GM23338 (cell line): ENCODE results near the gene RIT1. TPM values are rescaled to one million over a fixed set of nuclear protein-coding genes. Genes with fewer than 3 reads are reported as not detected.

Experiments used
- ATAC-seq: fragments of 200-7000 bp; cut with Tn5 transposase; 3 replicates; pipeline ENCODE4 v1.9.1; 2020
- DNase-seq: peaks from one replicate; pipeline ENCODE4 v3.0.0-alpha.2; 2015; ENCODE audit warnings: low spot score
- H2AFZ ChIP-seq: fragments of 200-600 bp; sonication (generic); 2 replicates; pipeline ENCODE4 v1.8.0; 2016; ENCODE audit warnings: antibody characterized with exemption, mild to moderate bottlenecking, moderate library complexity
- H3F3A ChIP-seq: fragments of 200-600 bp; sonication (generic); replicated peaks from 2 replicates; pipeline ENCODE4 v1.8.0; 2017; ENCODE audit warnings: antibody characterized with exemption, mixed run types, low read depth
- H3K27ac ChIP-seq: fragments of 200-600 bp; sonication (generic); 2 replicates; pipeline ENCODE4 v1.6.1; 2016; ENCODE audit warnings: low read depth
- H3K27me3 ChIP-seq: fragments of 200-600 bp; sonication (generic); 2 replicates; pipeline ENCODE4 v1.8.0; 2016; ENCODE audit warnings: mild to moderate bottlenecking, mixed run types, moderate library complexity; ENCODE audit not compliant: insufficient read depth
- H3K36me3 ChIP-seq: fragments of 200-600 bp; sonication (generic); 2 replicates; pipeline ENCODE4 v1.8.0; 2016; ENCODE audit warnings: mild to moderate bottlenecking; ENCODE audit not compliant: insufficient read depth
- H3K4me1 ChIP-seq: fragments of 200-600 bp; sonication (generic); 2 replicates; pipeline ENCODE4 v1.8.0; 2016; ENCODE audit warnings: mild to moderate bottlenecking, moderate library complexity; ENCODE audit not compliant: insufficient read depth
- H3K4me2 ChIP-seq: fragments of 200-600 bp; sonication (generic); 2 replicates; pipeline ENCODE4 v1.7.1; 2017; ENCODE audit warnings: mixed run types
- H3K4me3 ChIP-seq: fragments of 200-600 bp; sonication (generic); 2 replicates; pipeline ENCODE4 v1.6.1; 2016; ENCODE audit warnings: mixed run types
- H3K79me2 ChIP-seq: fragments of 200-600 bp; sonication (generic); replicated peaks from 2 replicates; pipeline ENCODE4 v1.8.0; 2017; ENCODE audit warnings: mild to moderate bottlenecking; ENCODE audit not compliant: insufficient read depth
- H3K9me2 ChIP-seq: fragments of 200-600 bp; sonication (generic); 2 replicates; pipeline ENCODE4 v1.8.0; 2017; ENCODE audit not compliant: insufficient read depth
- H4K20me1 ChIP-seq: fragments of 200-600 bp; sonication (generic); replicated peaks from 2 replicates; pipeline ENCODE4 v1.8.0; 2017; ENCODE audit warnings: mild to moderate bottlenecking; ENCODE audit not compliant: insufficient read depth
- H3K27ac Mint-ChIP-seq: 2 replicates; pipeline ENCODE4 v1.8.0; 2020; ENCODE audit warnings: inconsistent platforms, mild to moderate bottlenecking, moderate library complexity, mixed read lengths
- H3K27me3 Mint-ChIP-seq: 3 replicates; pipeline ENCODE4 v1.8.0; 2022; ENCODE audit warnings: low read depth, mild to moderate bottlenecking, moderate library complexity, mixed read lengths, inconsistent platforms; ENCODE audit not compliant: insufficient read depth, poor library complexity
- H3K36me3 Mint-ChIP-seq: 3 replicates; pipeline ENCODE4 v1.8.0; 2021; ENCODE audit warnings: low read depth, mild to moderate bottlenecking, inconsistent platforms, moderate library complexity, mixed read lengths
- H3K4me1 Mint-ChIP-seq: 3 replicates; pipeline ENCODE4 v1.8.0; 2020; ENCODE audit warnings: mild to moderate bottlenecking, inconsistent platforms, mixed read lengths
- H3K4me3 Mint-ChIP-seq: 3 replicates; pipeline ENCODE4 v1.8.0; 2021; ENCODE audit warnings: moderate library complexity, mild to moderate bottlenecking, inconsistent platforms, mixed read lengths
- H3K9me3 Mint-ChIP-seq: 3 replicates; pipeline ENCODE4 v1.8.0; 2020; ENCODE audit warnings: moderate library complexity, mild to moderate bottlenecking, inconsistent platforms, mixed read lengths
- CREB1 ChIP-seq: fragments of 250-450 bp; sonication (Bioruptor Pico); IDR thresholded peaks from 2 replicates; pipeline ENCODE4 v1.5.0; 2020; ENCODE audit warnings: low read depth, mild to moderate bottlenecking, moderate library complexity
- CTCF ChIP-seq, 2 experiments: fragments of 200-600 bp in 1 of 2; sonication (generic) in 1 of 2; conservative IDR thresholded peaks; 2 replicates each; pipeline versions ENCODE4 v1.5.1 to v1.6.1; 2016 to 2017; ENCODE audit warnings: antibody characterized with exemption in 2 of 2, low read depth in 2 of 2, mild to moderate bottlenecking in 2 of 2, moderate library complexity in 1 of 2
- ETS1 ChIP-seq: IDR thresholded peaks from 2 replicates; pipeline ENCODE4 v1.6.1; 2016; ENCODE audit warnings: antibody characterized with exemption
- EZH2 ChIP-seq: fragments of 200-600 bp; sonication (generic); IDR thresholded peaks from one replicate; pipeline ENCODE4 v1.8.0; 2017; ENCODE audit warnings: antibody characterized with exemption, mild to moderate bottlenecking, low read depth; ENCODE audit not compliant: unreplicated experiment
- EZH2phosphoT487 ChIP-seq: fragments of 200-600 bp; sonication (generic); IDR thresholded peaks from one replicate; pipeline ENCODE4 v1.8.1; 2018; ENCODE audit warnings: antibody characterized with exemption; ENCODE audit not compliant: unreplicated experiment
- JUNB ChIP-seq: IDR thresholded peaks from one replicate; pipeline ENCODE4 v1.6.1; 2016; ENCODE audit warnings: antibody characterized with exemption; ENCODE audit not compliant: unreplicated experiment
- NANOG ChIP-seq: IDR thresholded peaks from 2 replicates; pipeline ENCODE4 v1.6.1; 2016; ENCODE audit warnings: antibody characterized with exemption, borderline replicate concordance
- POLR2AphosphoS5 ChIP-seq: IDR thresholded peaks from 2 replicates; pipeline ENCODE4 v1.6.1; 2016; ENCODE audit warnings: antibody characterized with exemption, low read depth
- REST ChIP-seq: IDR thresholded peaks from one replicate; pipeline ENCODE4 v1.6.1; 2018; ENCODE audit warnings: antibody characterized with exemption; ENCODE audit not compliant: unreplicated experiment
- STAT1 ChIP-seq: IDR thresholded peaks from one replicate; pipeline ENCODE4 v1.6.1; 2016; ENCODE audit warnings: antibody characterized with exemption; ENCODE audit not compliant: unreplicated experiment
- ZNF114 ChIP-seq: fragments of 250-450 bp; sonication (Bioruptor Pico); IDR thresholded peaks from 2 replicates; pipeline ENCODE4 v1.5.0; 2020; ENCODE audit warnings: mild to moderate bottlenecking, moderate library complexity
- ZNF331 ChIP-seq: fragments of 250-450 bp; sonication (Bioruptor Pico); IDR thresholded peaks from 2 replicates; pipeline ENCODE4 v1.5.0; 2020; ENCODE audit warnings: low read depth, mild to moderate bottlenecking, moderate library complexity
- polyA plus RNA-seq: library from polyadenylated mRNA; unstranded; fragments of >200 nt; fragmentation: Nextera tagmentation; extraction: Ambion mirVana; gene quantifications from 2 replicates; pipeline ENCODE4 v1.2.1, GENCODE V29; 2016
- total RNA-seq: library from RNA; depleted of rRNA; stranded (reverse); fragments of >200 nt; shearing (Covaris generic); gene quantifications from 2 replicates; pipeline ENCODE4 v1.2.3, GENCODE V29; 2014
- TF ChIP-seq, protein P1 (sequence below): fragments of 250-450 bp; sonication (Bioruptor Pico); IDR thresholded peaks from 2 replicates; pipeline ENCODE4 v1.5.0; 2020; ENCODE audit warnings: mild to moderate bottlenecking, moderate library complexity

Gene RIT1
- total and polyA plus RNA-seq, 2 experiments from 2014 or later = 21.5 to 24.4 TPM

DNA sequence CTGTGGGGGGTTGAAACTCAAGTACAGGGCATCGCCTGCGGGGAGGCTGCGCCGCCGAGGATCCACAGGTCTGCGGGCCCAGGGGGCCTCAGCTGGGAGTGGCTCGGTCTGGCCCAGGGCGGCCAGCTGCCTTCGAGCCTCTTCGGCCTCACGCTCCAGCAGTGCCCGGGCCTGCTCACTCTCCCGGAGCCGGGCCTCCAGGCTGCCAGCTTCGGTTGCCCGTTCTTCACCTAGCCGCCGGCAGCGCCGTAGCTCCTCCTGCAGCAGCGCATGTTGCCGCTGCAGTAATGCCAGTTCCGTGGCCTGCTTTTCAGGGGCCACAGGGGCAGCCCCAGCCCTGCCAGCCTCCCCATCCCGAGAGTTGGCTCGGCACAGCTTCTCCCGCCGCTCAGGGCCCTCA, 39.7 kb upstream of the RIT1 start:
- Histone ChIP-seq H3K36me3 (peaks cover 50% of the 10 kb centered on the region), H3K4me3 (no peak overlapping the region), H3F3A (peaks cover 10% of the 10 kb centered on the region; the same call in 1 of the 2 replicates), H2AFZ (no peak overlapping the region), H3K4me1 (peaks cover 14% of the 10 kb centered on the region), H3K9me2 (no peaks in the 10 kb centered on the region), H3K27me3 (no peaks in the 10 kb centered on the region), H3K79me2 (no peaks in the 10 kb centered on the region), H3K27ac (no peak overlapping the region), H4K20me1 (peaks cover 11% of the 10 kb centered on the region), H3K4me2 (no peak overlapping the region)
- H3K36me3 Mint-ChIP-seq = peaks cover 83% of the 10 kb centered on the region
- no peak for TF ChIP-seq EZH2phosphoT487
- no peak for TF ChIP-seq ZNF331 (CRISPR knock-in tag)
- no peak for TF ChIP-seq JUNB
- no peak for TF ChIP-seq CREB1 (CRISPR knock-in tag)
- no peak for TF ChIP-seq CTCF (conservative IDR thresholded peaks at IDR 0.05; ENCODE audit: low read depth in 2 of 2)
- TF ChIP-seq EZH2 = no peak
- TF ChIP-seq ETS1 = no peak
- no peak for TF ChIP-seq REST
- TF ChIP-seq ZNF114 (CRISPR knock-in tag) = no peak
- no peak for TF ChIP-seq STAT1
- no peak for TF ChIP-seq POLR2AphosphoS5
- TF ChIP-seq NANOG = no peak
- TF ChIP-seq, protein P1, sequence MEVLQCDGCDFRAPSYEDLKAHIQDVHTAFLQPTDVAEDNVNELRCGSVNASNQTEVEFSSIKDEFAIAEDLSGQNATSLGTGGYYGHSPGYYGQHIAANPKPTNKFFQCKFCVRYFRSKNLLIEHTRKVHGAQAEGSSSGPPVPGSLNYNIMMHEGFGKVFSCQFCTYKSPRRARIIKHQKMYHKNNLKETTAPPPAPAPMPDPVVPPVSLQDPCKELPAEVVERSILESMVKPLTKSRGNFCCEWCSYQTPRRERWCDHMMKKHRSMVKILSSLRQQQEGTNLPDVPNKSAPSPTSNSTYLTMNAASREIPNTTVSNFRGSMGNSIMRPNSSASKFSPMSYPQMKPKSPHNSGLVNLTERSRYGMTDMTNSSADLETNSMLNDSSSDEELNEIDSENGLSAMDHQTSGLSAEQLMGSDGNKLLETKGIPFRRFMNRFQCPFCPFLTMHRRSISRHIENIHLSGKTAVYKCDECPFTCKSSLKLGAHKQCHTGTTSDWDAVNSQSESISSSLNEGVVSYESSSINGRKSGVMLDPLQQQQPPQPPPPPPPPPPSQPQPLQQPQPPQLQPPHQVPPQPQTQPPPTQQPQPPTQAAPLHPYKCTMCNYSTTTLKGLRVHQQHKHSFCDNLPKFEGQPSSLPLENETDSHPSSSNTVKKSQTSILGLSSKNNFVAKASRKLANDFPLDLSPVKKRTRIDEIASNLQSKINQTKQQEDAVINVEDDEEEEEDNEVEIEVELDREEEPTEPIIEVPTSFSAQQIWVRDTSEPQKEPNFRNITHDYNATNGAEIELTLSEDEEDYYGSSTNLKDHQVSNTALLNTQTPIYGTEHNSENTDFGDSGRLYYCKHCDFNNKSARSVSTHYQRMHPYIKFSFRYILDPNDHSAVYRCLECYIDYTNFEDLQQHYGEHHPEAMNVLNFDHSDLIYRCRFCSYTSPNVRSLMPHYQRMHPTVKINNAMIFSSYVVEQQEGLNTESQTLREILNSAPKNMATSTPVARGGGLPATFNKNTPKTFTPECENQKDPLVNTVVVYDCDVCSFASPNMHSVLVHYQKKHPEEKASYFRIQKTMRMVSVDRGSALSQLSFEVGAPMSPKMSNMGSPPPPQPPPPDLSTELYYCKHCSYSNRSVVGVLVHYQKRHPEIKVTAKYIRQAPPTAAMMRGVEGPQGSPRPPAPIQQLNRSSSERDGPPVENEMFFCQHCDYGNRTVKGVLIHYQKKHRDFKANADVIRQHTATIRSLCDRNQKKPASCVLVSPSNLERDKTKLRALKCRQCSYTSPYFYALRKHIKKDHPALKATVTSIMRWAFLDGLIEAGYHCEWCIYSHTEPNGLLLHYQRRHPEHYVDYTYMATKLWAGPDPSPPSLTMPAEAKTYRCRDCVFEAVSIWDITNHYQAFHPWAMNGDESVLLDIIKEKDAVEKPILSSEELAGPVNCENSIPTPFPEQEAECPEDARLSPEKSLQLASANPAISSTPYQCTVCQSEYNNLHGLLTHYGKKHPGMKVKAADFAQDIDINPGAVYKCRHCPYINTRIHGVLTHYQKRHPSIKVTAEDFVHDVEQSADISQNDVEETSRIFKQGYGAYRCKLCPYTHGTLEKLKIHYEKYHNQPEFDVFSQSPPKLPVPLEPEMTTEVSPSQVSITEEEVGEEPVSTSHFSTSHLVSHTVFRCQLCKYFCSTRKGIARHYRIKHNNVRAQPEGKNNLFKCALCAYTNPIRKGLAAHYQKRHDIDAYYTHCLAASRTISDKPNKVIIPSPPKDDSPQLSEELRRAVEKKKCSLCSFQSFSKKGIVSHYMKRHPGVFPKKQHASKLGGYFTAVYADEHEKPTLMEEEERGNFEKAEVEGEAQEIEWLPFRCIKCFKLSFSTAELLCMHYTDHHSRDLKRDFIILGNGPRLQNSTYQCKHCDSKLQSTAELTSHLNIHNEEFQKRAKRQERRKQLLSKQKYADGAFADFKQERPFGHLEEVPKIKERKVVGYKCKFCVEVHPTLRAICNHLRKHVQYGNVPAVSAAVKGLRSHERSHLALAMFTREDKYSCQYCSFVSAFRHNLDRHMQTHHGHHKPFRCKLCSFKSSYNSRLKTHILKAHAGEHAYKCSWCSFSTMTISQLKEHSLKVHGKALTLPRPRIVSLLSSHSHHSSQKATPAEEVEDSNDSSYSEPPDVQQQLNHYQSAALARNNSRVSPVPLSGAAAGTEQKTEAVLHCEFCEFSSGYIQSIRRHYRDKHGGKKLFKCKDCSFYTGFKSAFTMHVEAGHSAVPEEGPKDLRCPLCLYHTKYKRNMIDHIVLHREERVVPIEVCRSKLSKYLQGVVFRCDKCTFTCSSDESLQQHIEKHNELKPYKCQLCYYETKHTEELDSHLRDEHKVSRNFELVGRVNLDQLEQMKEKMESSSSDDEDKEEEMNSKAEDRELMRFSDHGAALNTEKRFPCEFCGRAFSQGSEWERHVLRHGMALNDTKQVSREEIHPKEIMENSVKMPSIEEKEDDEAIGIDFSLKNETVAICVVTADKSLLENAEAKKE (CRISPR knock-in tag) = no peak
- peaks cover 9% of the 10 kb centered on the region for H3K27me3 Mint-ChIP-seq
- no peak overlapping the region for H3K4me3 Mint-ChIP-seq
- ATAC-seq (no peak), DNase-seq (no peak)
- no peak overlapping the region for H3K27ac Mint-ChIP-seq
- H3K4me1 Mint-ChIP-seq = peaks cover 14% of the 10 kb centered on the region
- no peaks in the 10 kb centered on the region for H3K9me3 Mint-ChIP-seq
